HG03432 (cell line): ENCODE results near the gene CHKB.
"Not testable (repeated sequence)": the region's sequence is repeated elsewhere in the genome, so short reads cannot be mapped to it uniquely, and the experiment has no call there.

Source experiments
- ATAC-seq: cut with Tn5 transposase; IDR thresholded peaks from one replicate; pipeline ENCODE4 v1.9.1; 2021; ENCODE audit warnings: mild to moderate bottlenecking, moderate library complexity; ENCODE audit not compliant: unreplicated experiment

CHKB gene

DNA sequence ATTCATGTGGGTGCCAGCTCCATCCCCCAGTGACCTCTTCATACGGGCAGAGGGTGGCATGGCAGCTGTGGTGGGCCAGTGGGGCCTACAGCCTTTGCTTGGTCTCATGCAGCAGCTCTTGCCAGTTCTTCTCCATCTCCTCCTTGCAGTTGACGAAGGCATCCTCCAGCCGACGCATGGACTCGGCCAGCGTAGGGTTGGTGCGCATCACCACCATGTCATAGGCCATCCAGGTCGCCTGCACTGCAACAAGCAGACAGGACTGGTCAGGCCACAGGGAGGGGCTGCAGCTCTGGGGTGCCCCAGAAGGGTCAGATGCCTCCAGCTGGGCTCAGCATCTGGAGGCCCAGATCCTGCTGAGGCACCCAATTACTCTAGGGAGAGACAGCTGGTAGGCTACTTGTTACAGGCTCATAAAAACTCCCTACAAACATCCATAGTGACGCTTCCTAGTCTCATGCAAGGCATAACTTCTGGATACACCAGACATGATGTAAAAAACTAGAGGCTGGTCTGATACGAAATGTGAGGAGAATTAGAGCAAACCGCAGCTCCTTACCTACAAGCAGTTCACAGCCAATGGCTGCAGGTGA is 31.4 kb downstream of the CHKB start:
- ATAC-seq, result no peak

DNA sequence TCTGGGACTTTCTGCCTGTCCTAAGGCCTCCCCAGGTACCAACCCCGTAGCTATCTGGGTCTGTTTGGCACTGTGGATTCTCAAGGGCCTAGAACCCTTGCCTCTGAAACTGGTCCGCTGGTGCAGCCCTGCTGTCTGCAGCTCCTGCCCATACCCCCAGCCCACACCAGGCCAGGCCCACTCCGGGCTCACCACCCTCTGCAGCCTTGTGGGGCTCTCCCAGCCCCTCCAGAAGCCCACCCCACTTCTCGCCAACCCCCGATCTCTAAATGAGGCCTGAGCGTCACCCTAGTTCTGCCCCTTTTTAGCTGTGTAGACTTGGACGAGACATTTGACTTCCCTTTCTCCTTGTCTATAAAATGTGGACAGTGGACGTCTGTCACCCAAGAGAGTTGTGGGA is 32.3 kb downstream of the CHKB start:
- no peak for ATAC-seq

DNA sequence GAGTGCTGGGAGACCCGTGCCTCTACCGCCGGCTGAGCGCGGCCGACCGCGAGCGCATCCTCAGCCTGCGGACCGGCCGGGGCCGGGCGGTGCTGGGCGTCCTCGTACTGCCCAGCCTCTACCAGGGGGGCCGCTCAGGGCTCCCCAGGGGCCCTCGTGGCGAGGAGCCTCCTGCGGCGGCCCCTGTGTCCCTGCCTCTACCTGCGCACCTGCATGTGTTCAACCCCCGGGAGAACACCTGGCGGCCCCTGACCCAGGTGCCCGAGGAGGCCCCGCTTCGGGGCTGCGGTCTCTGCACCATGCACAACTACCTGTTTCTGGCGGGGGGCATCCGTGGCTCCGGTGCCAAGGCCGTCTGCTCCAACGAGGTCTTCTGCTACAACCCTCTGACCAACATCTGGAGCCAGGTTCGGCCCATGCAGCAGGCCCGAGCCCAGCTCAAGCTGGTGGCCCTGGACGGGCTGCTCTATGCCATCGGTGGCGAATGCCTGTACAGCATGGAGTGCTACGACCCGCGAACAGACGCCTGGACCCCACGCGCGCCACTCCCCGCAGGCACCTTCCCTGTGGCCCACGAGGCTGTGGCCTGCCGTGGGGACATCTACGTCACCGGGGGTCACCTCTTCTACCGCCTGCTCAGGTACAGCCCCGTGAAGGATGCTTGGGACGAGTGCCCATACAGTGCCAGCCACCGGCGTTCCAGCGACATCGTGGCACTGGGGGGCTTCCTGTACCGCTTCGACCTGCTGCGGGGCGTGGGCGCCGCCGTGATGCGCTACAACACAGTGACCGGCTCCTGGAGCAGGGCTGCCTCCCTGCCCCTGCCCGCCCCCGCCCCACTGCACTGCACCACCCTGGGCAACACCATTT is 33.5 kb downstream of the CHKB start:
- ATAC-seq, result no peak

DNA sequence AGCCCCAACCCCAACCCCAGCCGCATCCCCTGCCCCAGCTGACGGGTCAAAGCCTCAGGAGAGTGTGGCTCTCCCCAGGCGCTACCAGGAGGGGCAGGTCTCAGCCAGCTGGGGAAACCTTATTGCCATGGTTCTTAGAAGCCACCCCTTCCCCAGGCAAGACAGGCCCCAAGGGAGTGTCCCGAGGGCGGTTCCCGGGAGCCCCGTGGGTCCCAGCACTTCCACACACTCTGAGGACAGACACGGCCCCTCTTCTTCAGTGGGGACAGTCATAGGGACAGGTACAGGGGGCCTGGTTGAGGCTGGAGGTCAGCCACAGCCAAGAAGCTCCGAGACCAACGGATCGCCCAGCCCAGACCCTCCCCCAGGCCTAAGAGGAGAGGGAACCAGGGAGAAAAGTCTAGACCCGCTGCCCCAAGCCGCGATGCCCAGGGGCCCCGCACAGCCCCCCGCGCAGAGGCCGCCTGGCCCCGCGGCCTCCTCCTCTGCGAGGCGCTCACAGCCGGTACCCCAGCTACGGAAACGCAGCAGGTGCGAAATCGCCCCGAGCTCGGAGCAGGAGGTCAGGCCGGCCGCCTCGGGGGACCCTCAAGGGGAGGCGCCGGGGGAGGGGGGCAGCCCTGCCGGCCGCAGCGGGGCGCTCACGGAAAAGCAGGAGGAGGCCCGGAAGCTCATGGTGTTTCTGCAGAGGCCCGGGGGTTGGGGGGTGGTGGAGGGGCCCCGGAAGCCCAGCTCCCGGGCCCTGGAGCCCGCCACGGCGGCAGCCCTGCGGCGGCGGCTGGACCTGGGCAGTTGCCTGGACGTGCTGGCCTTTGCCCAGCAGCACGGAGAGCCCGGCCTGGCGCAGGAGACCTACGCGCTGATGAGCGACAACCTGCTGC is 34.4 kb downstream of the CHKB start:
- ATAC-seq, result no peak

DNA sequence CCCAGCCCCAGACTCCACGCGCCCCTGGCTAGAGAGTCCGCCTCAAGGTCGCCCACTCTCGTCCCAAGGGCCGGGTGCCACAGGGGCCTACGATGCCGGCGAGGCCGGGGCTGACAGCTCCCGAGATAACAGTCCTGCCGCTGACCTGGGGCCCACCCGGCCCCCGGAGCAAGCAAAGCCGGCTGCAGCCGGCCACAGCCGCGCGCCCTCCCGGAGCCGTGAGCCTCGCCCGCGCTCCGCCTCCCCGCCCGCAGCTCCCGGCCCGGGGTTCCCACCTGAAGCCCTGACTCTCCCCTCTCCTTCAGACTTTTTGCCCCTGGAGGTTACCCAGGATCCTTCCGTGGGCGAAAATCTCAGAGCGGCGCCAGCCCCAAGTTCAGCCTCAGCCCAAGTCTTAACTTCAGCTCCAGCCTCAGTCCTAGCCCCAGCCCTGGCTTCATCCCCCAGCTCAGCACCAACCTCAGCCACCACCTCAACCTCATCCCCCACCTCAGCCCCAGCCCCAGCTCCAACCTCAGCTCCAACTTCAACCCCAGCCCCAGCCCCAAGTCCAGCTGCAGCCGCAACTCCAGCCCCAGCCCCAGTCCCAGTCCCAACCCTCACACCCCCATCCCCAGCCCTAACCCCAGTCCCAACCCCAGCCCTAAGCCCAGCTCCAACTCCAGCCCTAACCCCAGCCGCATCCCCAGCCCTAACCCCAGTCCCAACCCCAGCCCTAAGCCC is 35.2 kb downstream of the CHKB start:
- ATAC-seq, result no peak

DNA sequence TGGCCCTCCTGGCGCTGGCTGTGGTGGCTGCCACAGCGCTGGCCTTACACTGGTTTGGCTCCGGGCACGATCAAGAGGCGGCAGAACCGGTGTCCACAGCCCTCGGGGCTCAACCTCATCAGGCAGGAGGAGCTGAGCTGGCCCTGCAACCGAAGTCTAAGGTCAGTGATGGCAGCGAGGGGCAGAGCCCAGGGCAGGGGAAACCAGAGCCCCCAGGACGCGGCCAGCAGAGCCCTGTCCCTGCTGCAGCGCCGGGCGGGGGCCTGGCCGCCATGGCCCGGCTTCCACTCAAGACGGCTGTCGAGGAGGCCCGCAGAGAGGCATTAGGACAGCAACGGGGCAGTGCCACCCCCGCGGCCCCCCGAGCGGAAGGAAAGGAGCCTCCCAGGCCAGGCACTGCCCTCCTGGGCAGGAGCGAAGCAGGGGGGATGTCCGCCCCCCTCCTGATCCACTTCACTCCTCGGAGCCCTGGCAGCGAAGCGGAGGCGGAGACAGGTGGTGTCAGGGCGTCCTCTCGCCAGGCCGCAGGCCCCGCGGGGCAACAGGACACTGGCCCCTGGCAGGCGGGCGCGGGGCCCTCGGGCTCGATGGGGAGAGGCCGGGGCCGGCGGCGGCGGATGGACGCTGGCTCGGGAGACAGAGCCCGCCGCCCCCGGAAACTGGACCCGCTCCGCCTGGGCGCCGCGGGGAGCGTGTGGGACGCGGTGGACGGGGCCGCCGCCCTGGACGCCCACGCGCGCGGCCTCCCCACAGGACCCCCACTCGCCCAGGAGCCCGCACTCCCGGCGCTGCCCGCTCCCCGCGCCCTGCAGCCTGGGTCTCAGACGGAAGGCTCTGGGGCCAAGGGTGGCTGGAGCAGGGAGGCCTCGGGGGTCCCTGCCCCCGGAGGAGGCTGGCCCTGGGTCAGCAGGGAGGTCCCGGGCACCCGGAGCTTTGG is 36.1 kb downstream of the CHKB start:
- no peak for ATAC-seq

DNA sequence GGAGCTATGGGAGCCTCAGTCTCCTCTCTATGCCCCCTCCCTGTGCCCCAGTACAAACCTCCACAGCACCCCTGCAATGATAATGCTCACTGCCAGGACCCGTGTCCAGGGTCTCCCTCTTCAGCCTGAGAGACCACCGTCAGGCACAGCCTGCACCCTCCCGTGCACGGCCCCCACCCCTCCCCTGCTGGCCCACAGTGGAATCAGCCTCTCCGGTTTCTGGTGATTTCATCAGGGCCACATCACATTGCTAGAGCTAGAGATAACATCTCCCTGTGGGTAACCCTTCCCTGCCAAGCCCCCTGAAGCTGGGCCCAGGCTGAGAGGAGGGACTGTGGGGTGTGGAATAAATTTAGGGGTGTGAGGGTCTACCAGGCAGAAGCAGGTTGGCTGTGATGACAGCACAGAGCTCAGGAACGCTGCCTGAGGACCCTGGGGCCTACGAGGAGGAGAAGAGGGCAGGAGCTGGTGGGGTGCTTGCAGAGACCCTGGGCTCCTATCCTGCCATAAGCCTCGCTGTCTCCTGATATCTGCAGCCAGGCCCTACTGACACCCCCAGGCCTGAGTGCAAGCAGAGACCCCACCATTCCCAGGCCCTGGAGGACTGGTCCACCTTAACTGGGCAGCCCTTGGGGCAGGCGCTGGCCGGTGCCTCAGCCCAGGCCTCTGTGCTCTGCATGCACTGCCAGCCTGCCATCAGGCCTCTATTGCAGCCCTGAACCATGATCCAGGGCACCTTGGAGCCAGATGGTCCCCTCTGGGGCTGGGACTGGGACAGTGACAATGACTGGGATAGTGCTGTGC is 36.9 kb downstream of the CHKB start, which contains the start of gene KLHDC7B:
KLHDC7B (plus strand) TSS at position 378 of the 804 bp plus-strand sequence; CDS start at position 723, 345 bp downstream.
- no peak for ATAC-seq

DNA sequence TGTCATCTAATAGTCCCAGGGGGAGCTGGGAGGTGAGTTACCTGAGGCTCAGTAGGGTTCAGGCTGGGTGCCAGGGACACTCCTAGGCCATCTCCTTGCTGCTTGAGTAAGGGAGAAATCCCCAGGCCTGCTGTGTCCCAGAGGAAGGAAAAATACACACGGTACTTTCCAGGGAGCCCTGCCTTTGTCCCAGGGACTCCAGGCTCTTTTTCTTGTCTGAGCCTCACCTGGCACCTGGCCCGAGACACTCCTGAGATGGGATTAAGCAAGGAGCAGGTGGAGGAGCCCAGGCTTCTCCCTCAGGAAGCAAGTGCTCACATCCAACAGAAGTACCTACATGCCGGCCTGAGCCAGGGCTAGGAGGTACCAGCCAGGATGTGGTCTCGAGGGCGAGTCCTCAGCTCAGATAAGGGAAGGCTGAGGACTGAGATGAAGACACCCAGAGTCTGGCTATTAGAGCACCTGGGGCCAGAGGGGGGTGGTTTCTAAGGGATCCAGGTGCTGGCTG is 37.8 kb downstream of the CHKB start:
- no peak for ATAC-seq

DNA sequence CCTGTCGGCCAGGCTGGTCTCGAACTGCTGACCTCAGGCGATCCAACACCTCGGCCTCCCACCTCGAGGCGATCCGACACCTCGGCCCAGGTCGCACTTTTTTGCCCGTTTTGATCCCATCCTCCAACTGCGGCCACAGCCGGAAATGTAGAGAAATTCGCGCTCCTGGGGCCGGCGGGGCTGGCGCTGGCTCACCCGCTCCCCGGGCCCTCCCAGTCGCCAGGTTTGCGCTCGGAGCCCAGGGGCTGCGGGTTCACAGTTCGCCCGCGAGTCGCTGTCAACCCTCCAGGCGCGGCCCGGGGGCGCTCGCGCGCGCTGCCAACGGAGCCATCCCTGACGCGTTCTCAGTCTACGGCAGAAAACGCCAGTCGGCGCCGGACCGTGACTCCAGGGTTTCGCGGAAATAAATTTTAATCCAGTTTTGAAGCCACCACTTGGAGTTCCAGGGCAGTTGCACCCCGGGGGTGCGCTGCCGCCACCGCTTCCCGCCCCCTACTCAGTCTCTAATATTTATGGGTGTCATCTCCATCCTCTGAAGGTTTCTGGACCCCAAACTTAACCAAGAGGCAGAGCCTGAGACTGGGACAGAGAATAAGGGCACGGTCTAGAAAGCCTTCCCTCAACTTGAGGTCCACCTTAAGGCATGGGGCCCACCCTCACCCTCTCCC is 38.4 kb downstream of the CHKB start:
- ATAC-seq, result no peak

DNA sequence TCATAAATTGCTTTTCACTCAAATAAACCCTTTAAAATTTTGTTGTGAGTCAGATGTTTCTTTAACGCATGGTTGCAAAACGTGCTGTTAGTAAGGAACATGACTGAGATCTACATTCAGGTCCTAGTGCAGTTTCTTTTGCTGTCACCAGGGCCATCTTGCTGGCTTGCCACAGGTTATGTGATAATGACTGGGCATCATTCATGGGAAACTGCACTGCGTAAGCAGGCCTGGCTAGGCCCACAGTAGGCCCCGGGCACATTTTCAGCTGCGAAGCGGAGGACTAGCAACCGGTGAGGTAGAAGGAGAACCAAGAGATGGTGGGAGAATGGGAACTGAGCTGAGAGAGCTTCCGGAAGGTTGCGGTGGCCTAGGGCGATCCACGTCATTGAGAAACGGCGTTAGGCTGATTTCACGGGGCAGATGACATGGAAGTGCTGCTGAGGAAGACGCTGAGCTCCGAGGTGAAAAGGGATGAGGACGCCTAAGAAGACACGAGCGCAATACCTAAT is 40.2 kb downstream of the CHKB start:
- no peak for ATAC-seq

DNA sequence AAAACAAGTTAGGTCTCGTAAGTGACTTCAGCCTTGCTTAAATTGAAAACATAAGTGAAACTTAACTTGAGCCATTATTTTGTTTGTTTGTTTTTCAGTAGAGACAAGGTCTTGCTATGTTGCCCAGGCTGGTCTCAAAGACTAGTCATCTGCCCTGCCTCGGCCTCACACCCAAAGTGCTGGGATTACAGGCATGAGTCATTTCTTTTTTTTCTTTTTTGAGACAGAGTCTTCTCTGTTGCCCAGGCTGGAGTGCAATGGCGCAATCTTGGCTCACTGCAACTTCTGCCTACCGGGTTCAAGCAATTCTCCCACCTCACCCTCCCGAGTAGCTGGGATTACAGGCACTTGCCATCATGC is 41.0 kb downstream of the CHKB start:
- not testable (repeated sequence) for ATAC-seq

DNA sequence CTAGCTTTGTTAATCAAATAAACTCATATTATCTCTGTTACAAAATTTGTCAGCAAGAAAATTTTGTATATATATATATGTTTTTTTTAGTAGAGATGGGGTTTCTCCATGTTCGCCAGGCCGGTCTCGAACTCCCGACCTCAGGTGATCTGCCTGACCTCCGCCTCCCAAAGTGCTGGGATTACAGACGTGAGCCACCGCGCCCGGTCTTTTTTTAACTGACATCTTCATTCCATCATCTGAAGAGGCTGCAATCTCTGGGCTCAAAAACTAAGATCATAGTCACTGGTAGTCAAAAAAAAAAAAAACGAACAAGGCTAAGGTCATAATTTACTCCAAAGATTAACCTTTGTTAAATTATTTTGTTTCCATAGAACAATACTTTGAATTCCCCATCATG is 42.3 kb downstream of the CHKB start:
- ATAC-seq, result no peak

DNA sequence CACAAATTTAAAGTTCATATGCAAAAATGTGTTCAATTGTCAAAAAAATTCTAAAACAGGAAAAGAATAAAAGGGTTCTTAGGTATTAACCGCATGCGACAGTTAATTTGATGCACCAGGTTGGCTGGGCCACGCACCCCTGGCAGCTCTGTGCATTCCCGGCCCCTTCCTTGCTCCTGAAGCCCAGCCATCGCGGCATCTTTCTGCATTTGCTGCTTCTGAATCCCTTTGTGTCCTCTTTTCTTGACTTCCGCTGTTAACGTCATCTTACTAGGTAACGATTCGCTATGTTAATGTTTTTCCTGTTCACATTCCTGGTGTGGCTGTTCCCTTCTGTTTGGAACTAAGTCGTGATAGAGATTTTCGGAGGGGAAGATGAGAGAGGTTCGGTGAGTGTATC is 44.9 kb downstream of the CHKB start:
- no peak for ATAC-seq

DNA sequence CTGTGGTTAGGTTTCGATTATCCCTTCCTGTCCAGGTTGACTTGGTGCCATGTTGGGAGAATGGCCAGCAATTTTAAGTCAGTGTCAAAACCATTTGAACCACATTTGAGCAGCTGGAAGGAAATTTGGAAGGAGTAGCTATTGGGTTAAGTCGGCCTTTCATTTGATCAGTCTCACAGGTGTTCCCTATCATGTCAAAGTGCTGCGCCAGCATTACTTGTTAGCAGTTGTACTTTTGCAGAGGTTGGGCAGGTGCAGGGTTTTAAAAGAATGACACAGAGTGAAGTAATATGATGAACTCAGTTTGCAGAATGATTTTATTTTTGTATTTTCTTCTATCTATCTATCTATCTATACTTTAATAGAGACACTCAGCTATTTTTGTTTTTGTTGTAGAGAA is 46.4 kb downstream of the CHKB start:
- ATAC-seq, result no peak

DNA sequence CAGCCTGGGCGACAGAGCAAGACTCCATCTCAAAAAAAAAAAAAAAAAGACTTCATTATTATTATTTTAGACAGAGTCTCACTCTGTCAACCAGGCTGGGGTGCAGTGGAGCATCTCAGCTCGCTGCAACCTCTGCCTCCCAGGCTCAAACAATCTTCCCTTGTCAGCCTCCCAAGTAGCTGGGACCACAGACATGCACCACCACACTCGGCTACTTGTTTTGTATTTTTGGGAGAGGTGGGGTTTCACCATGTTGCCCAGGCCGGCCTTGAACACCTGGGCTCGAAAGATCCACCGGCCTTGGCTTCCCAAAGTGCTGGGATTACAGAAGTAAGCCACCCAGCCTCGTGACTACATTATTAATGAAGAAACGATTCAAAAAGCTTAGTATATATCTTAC is 47.5 kb downstream of the CHKB start:
- ATAC-seq, result no peak

DNA sequence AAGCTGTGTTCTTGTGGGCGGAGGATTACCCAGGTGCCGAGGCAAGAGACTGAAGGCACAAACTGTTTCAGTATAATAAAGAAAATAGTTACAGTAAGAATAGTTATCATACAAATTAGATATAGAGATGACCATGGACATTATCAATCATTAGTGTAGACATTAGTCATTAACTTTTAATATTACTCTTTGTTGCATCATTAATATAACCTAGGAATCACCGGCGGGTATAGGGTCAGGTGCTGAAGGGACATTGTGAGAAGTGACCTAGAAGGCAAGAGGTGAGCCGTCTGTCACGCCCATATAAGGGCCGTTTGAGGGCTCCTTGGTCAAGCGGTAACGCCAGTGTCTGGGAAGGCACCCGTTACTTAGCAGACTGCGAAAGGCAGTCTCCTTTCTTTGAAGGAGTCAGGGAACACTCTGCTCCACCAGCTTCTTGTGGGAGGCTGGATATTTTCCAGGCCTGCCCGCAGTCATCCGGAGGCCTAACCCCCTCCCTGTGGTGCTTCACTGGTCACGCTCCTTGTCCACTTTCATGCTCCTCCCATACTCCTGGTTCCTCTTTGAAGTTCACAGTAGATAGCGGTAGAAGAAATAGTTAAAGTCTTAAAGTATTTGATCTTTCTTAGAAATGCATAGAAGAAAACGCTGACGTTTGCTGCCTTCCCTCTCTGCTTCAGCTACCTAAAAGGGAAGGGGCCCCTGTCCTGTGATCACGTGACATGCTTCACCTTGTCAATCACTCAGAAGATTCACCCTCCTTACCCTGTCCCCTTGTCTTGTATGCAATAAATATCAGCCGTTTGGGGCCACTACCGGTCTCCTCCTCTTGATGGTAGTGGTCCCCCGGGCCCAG is 48.6 kb downstream of the CHKB start:
- not testable (repeated sequence) for ATAC-seq
